ENCODE measurements around the gene HYAL3. TPM values are rescaled to one million over a fixed set of nuclear protein-coding genes. Genes with fewer than 3 reads are reported as not detected.

Gene HYAL3
- total and polyA plus RNA-seq, 2 donors (not counting 1 experiment from before 2014, with no cell fraction given), result 3.7 to 4.2 TPM

- TF ChIP-seq, protein P1, sequence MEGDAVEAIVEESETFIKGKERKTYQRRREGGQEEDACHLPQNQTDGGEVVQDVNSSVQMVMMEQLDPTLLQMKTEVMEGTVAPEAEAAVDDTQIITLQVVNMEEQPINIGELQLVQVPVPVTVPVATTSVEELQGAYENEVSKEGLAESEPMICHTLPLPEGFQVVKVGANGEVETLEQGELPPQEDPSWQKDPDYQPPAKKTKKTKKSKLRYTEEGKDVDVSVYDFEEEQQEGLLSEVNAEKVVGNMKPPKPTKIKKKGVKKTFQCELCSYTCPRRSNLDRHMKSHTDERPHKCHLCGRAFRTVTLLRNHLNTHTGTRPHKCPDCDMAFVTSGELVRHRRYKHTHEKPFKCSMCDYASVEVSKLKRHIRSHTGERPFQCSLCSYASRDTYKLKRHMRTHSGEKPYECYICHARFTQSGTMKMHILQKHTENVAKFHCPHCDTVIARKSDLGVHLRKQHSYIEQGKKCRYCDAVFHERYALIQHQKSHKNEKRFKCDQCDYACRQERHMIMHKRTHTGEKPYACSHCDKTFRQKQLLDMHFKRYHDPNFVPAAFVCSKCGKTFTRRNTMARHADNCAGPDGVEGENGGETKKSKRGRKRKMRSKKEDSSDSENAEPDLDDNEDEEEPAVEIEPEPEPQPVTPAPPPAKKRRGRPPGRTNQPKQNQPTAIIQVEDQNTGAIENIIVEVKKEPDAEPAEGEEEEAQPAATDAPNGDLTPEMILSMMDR (IDR thresholded peaks at IDR 0.05), result peak; percentile 71
- no peak for TF ChIP-seq EZH2 (IDR thresholded peaks at IDR 0.05; ENCODE audit: borderline replicate concordance, insufficient read depth, low read depth, low read length, poor library complexity, severe bottlenecking)
- Mint-ChIP-seq H3K4me1 (peaks cover 26% of the 10 kb centered on the region), H3K4me3 (peak overlapping the region; percentile 68), H3K9me3 (ENCODE audit: insufficient read depth) (no peaks in the 10 kb centered on the region), H3K27me3 (peaks cover 28% of the 10 kb centered on the region), H3K27ac (peak overlapping the region; percentile 59)
- Histone ChIP-seq H3K9ac (ENCODE audit: low read length) (no peak overlapping the region), H3K4me2 (replicated peaks; ENCODE audit: low read depth, low read length, poor library complexity, severe bottlenecking) (peak overlapping the region; percentile 61), H4K20me1 (ENCODE audit: control insufficient read depth, insufficient read depth, low read length, poor library complexity, severe bottlenecking) (peaks cover 10% of the 10 kb centered on the region), H3K27ac (ENCODE audit: low read length in 2 of 2) (no peak overlapping the region), H3K9me3 (ENCODE audit: control extremely low read depth in 1 of 3, control insufficient read depth in 2 of 3, insufficient read depth in 1 of 3, low read length in 2 of 3) (peaks cover 0 to 3% (median 0%) of the 10 kb centered on the region in 3 donors), H2AFZ (ENCODE audit: insufficient read depth, low read depth, low read length, poor library complexity, severe bottlenecking) (no peak overlapping the region), H3K27me3 (replicated peaks in 1 of 4; ENCODE audit: control extremely low read depth in 1 of 4, control insufficient read depth in 3 of 4, insufficient read depth in 4 of 4, low read length in 3 of 4) (peaks cover 0 to 57% (median 21%) of the 10 kb centered on the region in 4 experiments), H3K4me3 (ENCODE audit: control extremely low read depth in 1 of 5, extremely low read depth in 1 of 5, insufficient read depth in 1 of 5, low read depth in 2 of 5, low read length in 4 of 5) (no peak overlapping the region), H3K4me1 (ENCODE audit: control insufficient read depth in 2 of 2, insufficient read depth in 2 of 2, low read length in 2 of 2) (peaks cover 33 to 39% of the 10 kb centered on the region in 2 donors), H3K79me2 (ENCODE audit: control insufficient read depth, insufficient read depth, low read length) (no peaks in the 10 kb centered on the region), H3K36me3 (replicated peaks in 1 of 2; ENCODE audit: control extremely low read depth in 1 of 2, control insufficient read depth in 1 of 2, extremely low read depth in 1 of 2, insufficient read depth in 2 of 2, low read length in 1 of 2) (no peaks in the 10 kb centered on the region)
- intact Hi-C loops (cut with micrococcal nuclease), result loop anchor here (1.0 kb wide), 1 partner anchor 50 kb away; no protein-coding TSS in a partner anchor
- ChIA-PET POLR2A (interaction anchor here (0.6 to 0.7 kb wide), 4 partner anchors 66 to 1226 kb away, joined by 3 to 6 read pairs (median 4); partner anchors contain the start of gene RASSF1), CTCF (interaction anchor here (0.8 to 3.0 kb wide), 9 partner anchors 18 to 154 kb away, joined by 3 to 12 read pairs (median 4); partner anchors contain the start of genes GNAT1 and IFRD2)
- DNase-seq (peak; percentile 83), ATAC-seq (ENCODE audit: low read depth) (no peak)
- WGBS (ENCODE audit: insufficient coverage), result 10% methylated on average over 19 of the region's 26 CpGs
Observed at GRCh38 chr3:50274371-50275104, 24.7 kb downstream of the HYAL3 start.

DNA sequence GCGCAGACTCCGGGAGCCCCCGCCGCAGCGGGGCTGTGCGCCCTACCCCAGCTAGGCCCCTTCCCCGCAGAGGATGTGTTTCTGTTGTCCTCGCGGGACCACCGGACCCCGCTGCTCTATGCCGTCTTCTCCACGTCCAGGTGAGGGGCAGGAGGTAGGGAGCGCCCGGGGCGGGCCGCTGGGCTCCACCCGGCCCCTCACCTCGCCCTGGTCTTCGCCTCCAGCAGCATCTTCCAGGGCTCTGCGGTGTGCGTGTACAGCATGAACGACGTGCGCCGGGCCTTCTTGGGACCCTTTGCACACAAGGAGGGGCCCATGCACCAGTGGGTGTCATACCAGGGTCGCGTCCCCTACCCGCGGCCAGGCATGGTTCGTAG lies 25.5 kb downstream of the HYAL3 start:
- Mint-ChIP-seq H3K27ac (no peak overlapping the region), H3K9me3 (ENCODE audit: insufficient read depth) (no peaks in the 10 kb centered on the region), H3K4me3 (peak overlapping the region; percentile 68), H3K4me1 (peaks cover 26% of the 10 kb centered on the region), H3K27me3 (peaks cover 30% of the 10 kb centered on the region)
- Histone ChIP-seq H3K4me3 (ENCODE audit: control extremely low read depth in 1 of 5, extremely low read depth in 1 of 5, insufficient read depth in 1 of 5, low read depth in 2 of 5, low read length in 4 of 5) (no peak overlapping the region), H3K27me3 (replicated peaks in 1 of 4; ENCODE audit: control extremely low read depth in 1 of 4, control insufficient read depth in 3 of 4, insufficient read depth in 4 of 4, low read length in 3 of 4) (peaks cover 0 to 54% (median 21%) of the 10 kb centered on the region in 4 experiments), H2AFZ (ENCODE audit: insufficient read depth, low read depth, low read length, poor library complexity, severe bottlenecking) (no peak overlapping the region), H3K9me3 (ENCODE audit: control extremely low read depth in 1 of 3, control insufficient read depth in 2 of 3, insufficient read depth in 1 of 3, low read length in 2 of 3) (peaks cover 0 to 3% (median 0%) of the 10 kb centered on the region in 3 donors), H3K4me1 (ENCODE audit: control insufficient read depth in 2 of 2, insufficient read depth in 2 of 2, low read length in 2 of 2) (peaks cover 33 to 39% of the 10 kb centered on the region in 2 donors), H3K9ac (ENCODE audit: low read length) (no peak overlapping the region), H3K27ac (ENCODE audit: low read length in 2 of 2) (no peak overlapping the region), H3K79me2 (ENCODE audit: control insufficient read depth, insufficient read depth, low read length) (no peaks in the 10 kb centered on the region), H4K20me1 (ENCODE audit: control insufficient read depth, insufficient read depth, low read length, poor library complexity, severe bottlenecking) (peaks cover 10% of the 10 kb centered on the region), H3K4me2 (replicated peaks; ENCODE audit: low read depth, low read length, poor library complexity, severe bottlenecking) (peak overlapping the region; percentile 91), H3K36me3 (replicated peaks in 1 of 2; ENCODE audit: control extremely low read depth in 1 of 2, control insufficient read depth in 1 of 2, extremely low read depth in 1 of 2, insufficient read depth in 2 of 2, low read length in 1 of 2) (no peaks in the 10 kb centered on the region)
- intact Hi-C loops (cut with micrococcal nuclease), result loop anchor here (1.0 to 2.0 kb wide), 4 partner anchors 13 to 51 kb away; no protein-coding TSS in a partner anchor
- 28% methylated on average over 26 of the region's 31 CpGs for WGBS (ENCODE audit: insufficient coverage)
- DNase-seq, result no peak
- POLR2A ChIA-PET, result no interaction called here
- no peak for ATAC-seq (ENCODE audit: low read depth)
- CTCF ChIA-PET, result interaction anchor here (0.9 to 5.5 kb wide), 3 partner anchors 26 to 100 kb away, joined by 4 to 46 read pairs (median 12); partner anchors contain the start of gene GNAT1
- no peak for TF ChIP-seq EZH2 (IDR thresholded peaks at IDR 0.05; ENCODE audit: borderline replicate concordance, insufficient read depth, low read depth, low read length, poor library complexity, severe bottlenecking)
- TF ChIP-seq, protein P1 (IDR thresholded peaks at IDR 0.05), result no peak

Measured in B cell (primary cell).